Peyer's patch (tissue), 4 donors: Measurements from ENCODE around the gene ATP9A. TPM values are rescaled to one million over a fixed set of nuclear protein-coding genes. Genes with fewer than 3 reads are reported as not detected.

ENCODE experiments used
- DNase-seq, 3 donors: peaks; one replicate each; pipeline ENCODE4 v3.0.0-alpha.2; 2017 to 2019
- H3K27ac ChIP-seq, 4 donors: fragments of 200-600 bp; sonication (generic); one replicate each; pipeline ENCODE4 v1.5.1; 2016 to 2019
- H3K27me3 ChIP-seq, 2 donors: fragments of 200-600 bp; sonication (generic); one replicate each; pipeline ENCODE4 v1.5.1; 2019
- H3K36me3 ChIP-seq, 3 donors: fragments of 200-600 bp; sonication (generic); one replicate each; pipeline ENCODE4 v1.5.1; 2016 to 2019
- H3K4me1 ChIP-seq, 4 donors: fragments of 200-600 bp; sonication (generic); one replicate each; pipeline ENCODE4 v1.5.1; 2016 to 2019
- H3K4me3 ChIP-seq, 4 donors: fragments of 200-600 bp; sonication (generic); 1 replicate in 3 of 4; 2 replicates in 1 of 4; pipeline ENCODE4 v1.5.1; 2016 to 2019; ENCODE audit warnings: mild to moderate bottlenecking in 1 of 4
- H3K9me3 ChIP-seq, 4 donors: fragments of 200-600 bp; sonication (generic); one replicate each; pipeline ENCODE4 v1.5.1; 2016 to 2019; ENCODE audit warnings: mild to moderate bottlenecking in 1 of 4
- CTCF ChIP-seq, 6 experiments: fragments of 450-650 bp in 4 of 6; fragments of 200-600 bp in 2 of 6; sonication (generic) in 1 of 6; IDR thresholded peaks; one replicate each; pipeline ENCODE4 v1.5.1; 2017 to 2019; ENCODE audit warnings: antibody characterized with exemption in 6 of 6, mild to moderate bottlenecking in 3 of 6, moderate library complexity in 1 of 6
- POLR2A ChIP-seq, 2 donors: fragments of 450-650 bp; IDR thresholded peaks; one replicate each; pipeline ENCODE4 v1.5.1; 2017; ENCODE audit warnings: antibody characterized with exemption in 2 of 2, mild to moderate bottlenecking in 2 of 2, moderate library complexity in 2 of 2
- total RNA-seq, 4 donors: library from RNA; depleted of rRNA; stranded (reverse); fragments of >200 nt; gene quantifications; one replicate each; pipeline ENCODE4 v1.1.0, GENCODE V29; 2016

Gene ATP9A
- total RNA-seq, 4 donors from 2014 or later = 27.2 to 73.1 (median 48.7) TPM

- H3K4me3 ChIP-seq = no peak overlapping the region
- no peak overlapping the region for H3K27ac ChIP-seq
Observed at GRCh38 chr20:51600016-51600420, 168.2 kb downstream of the ATP9A start.

GRCh38 chr20:51598556-51598955, 169.6 kb downstream of the ATP9A start:
- no peak overlapping the region for H3K27ac ChIP-seq
- H3K36me3 ChIP-seq = peaks cover 0 to 15% (median 0%) of the 10 kb centered on the region in 3 donors
- no peak overlapping the region for H3K4me3 ChIP-seq
- no peaks in the 10 kb centered on the region for H3K9me3 ChIP-seq
- no peaks in the 10 kb centered on the region for H3K27me3 ChIP-seq
- peaks cover 0 to 7% (median 0%) of the 10 kb centered on the region in 4 donors for H3K4me1 ChIP-seq
- no peak for DNase-seq
- TF ChIP-seq POLR2A (IDR thresholded peaks at IDR 0.05) (no peak), CTCF (IDR thresholded peaks at IDR 0.05) (no peak)

More at GRCh38 chr20:51600016-51600420, 168.2 kb downstream of the ATP9A start:
- Histone ChIP-seq H3K9me3 (no peaks in the 10 kb centered on the region), H3K4me1 (no peaks in the 10 kb centered on the region), H3K36me3 (peaks cover 0 to 28% (median 0%) of the 10 kb centered on the region in 3 donors), H3K27me3 (no peaks in the 10 kb centered on the region)
- DNase-seq = no peak
- TF ChIP-seq POLR2A (IDR thresholded peaks at IDR 0.05) (no peak), CTCF (IDR thresholded peaks at IDR 0.05) (no peak)

- Histone ChIP-seq H3K27me3 (no peaks in the 10 kb centered on the region), H3K4me3 (no peak overlapping the region), H3K36me3 (peaks cover 0 to 15% (median 0%) of the 10 kb centered on the region in 3 donors), H3K4me1 (peaks cover 0 to 7% (median 0%) of the 10 kb centered on the region in 4 donors), H3K9me3 (no peaks in the 10 kb centered on the region), H3K27ac (no peak overlapping the region)
- DNase-seq = no peak
- TF ChIP-seq POLR2A (IDR thresholded peaks at IDR 0.05) (no peak), CTCF (IDR thresholded peaks at IDR 0.05) (no peak)
Observed at GRCh38 chr20:51597389-51598231, 170.6 kb downstream of the ATP9A start.

GRCh38 chr20:51596668-51597388, 171.4 kb downstream of the ATP9A start:
- DNase-seq = no peak
- H3K9me3 ChIP-seq = no peaks in the 10 kb centered on the region
- no peak overlapping the region for H3K27ac ChIP-seq
- H3K27me3 ChIP-seq = no peaks in the 10 kb centered on the region
- H3K36me3 ChIP-seq = peaks cover 0 to 15% (median 0%) of the 10 kb centered on the region in 3 donors
- H3K4me3 ChIP-seq = no peak overlapping the region
- H3K4me1 ChIP-seq = peaks cover 0 to 7% (median 0%) of the 10 kb centered on the region in 4 donors
- no peak for TF ChIP-seq POLR2A (IDR thresholded peaks at IDR 0.05)
- TF ChIP-seq CTCF (IDR thresholded peaks at IDR 0.05) = no peak

- DNase-seq = no peak
- H3K36me3 ChIP-seq = peaks cover 0 to 12% (median 0%) of the 10 kb centered on the region in 3 donors
- H3K4me1 ChIP-seq = peaks cover 0 to 7% (median 0%) of the 10 kb centered on the region in 4 donors
- no peak overlapping the region for H3K4me3 ChIP-seq
- H3K9me3 ChIP-seq = no peaks in the 10 kb centered on the region
- H3K27me3 ChIP-seq = no peaks in the 10 kb centered on the region
- H3K27ac ChIP-seq = no peak overlapping the region
- TF ChIP-seq CTCF (IDR thresholded peaks at IDR 0.05) (no peak), POLR2A (IDR thresholded peaks at IDR 0.05) (no peak)
Observed at GRCh38 chr20:51595744-51596143, 172.4 kb downstream of the ATP9A start.
